Sigmoid colon (tissue), 7 donors: ENCODE data around the gene PHF21A. TPM values are rescaled to one million over a fixed set of nuclear protein-coding genes. Genes with fewer than 3 reads are reported as not detected.
A peak's percentile ranks its signal among the peaks of the same experiment; 100 is the strongest.

Experiments used
- DNase-seq: peaks from one replicate; pipeline ENCODE4 v3.0.0-alpha.2; 2019
- H3K27ac ChIP-seq, 4 donors: fragments of 200-600 bp; sonication (generic); one replicate each; pipeline ENCODE4 v1.5.1; 2016 to 2019; ENCODE audit warnings: mild to moderate bottlenecking in 1 of 4
- H3K27me3 ChIP-seq, 3 donors: fragments of 200-600 bp; sonication (generic); one replicate each; pipeline ENCODE4 v1.5.1; 2019; ENCODE audit warnings: mild to moderate bottlenecking in 1 of 3
- H3K36me3 ChIP-seq, 4 donors: fragments of 200-600 bp; sonication (generic); one replicate each; pipeline ENCODE4 v1.5.1; 2016 to 2019
- H3K4me1 ChIP-seq, 4 donors: fragments of 200-600 bp; sonication (generic); one replicate each; pipeline ENCODE4 v1.5.1; 2017 to 2019
- H3K4me3 ChIP-seq, 4 donors: fragments of 200-600 bp; sonication (generic); one replicate each; pipeline ENCODE4 v1.5.1; 2017 to 2019; ENCODE audit warnings: mild to moderate bottlenecking in 2 of 4, moderate library complexity in 1 of 4
- H3K9me3 ChIP-seq, 4 donors: fragments of 200-600 bp in 3 of 4; sonication (generic) in 3 of 4; one replicate each; pipeline versions ENCODE4 v1.5.1 to v1.6.1; 2013 to 2019
- CTCF ChIP-seq, 4 experiments: fragments of 450-650 bp in 3 of 4; fragments of 200-600 bp in 1 of 4; IDR thresholded peaks; one replicate each; pipeline ENCODE4 v1.5.1; 2016 to 2019; ENCODE audit warnings: antibody characterized with exemption in 4 of 4, mild to moderate bottlenecking in 3 of 4, moderate library complexity in 2 of 4
- EP300 ChIP-seq, 4 donors: sonication (generic); formaldehyde crosslinking; IDR thresholded peaks; one replicate each; pipeline ENCODE4 v1.6.1; 2017; ENCODE audit warnings: antibody characterized with exemption in 4 of 4
- POLR2A ChIP-seq, 2 donors: fragments of 450-650 bp; IDR thresholded peaks; one replicate each; pipeline ENCODE4 v1.6.1; 2016; ENCODE audit warnings: antibody characterized with exemption in 2 of 2, mild to moderate bottlenecking in 2 of 2, moderate library complexity in 2 of 2
- POLR2AphosphoS5 ChIP-seq, 4 donors: sonication (generic); formaldehyde crosslinking; IDR thresholded peaks; one replicate each; pipeline ENCODE4 v1.6.1; 2017; ENCODE audit warnings: antibody characterized with exemption in 4 of 4
- WGBS, 2 donors: extraction: QIAGEN DNeasy Blood & Tissue Kit; methylation state at CpG; one replicate each; pipeline ENCODE4 v1.1.7; 2013; 5-methylcytosine and 5-hydroxymethylcytosine counted together
- intact Hi-C: fragments of 100-400 bp; cut with DNase I; formaldehyde crosslinking; loops from one replicate; pipeline ENCODE4 v1.15.1; 2023
- polyA plus RNA-seq, 3 donors: library from polyadenylated mRNA; stranded (reverse); fragments of 200-250 nt; gene quantifications; one replicate each; pipeline ENCODE4 v1.2.3, GENCODE V29; 2013
- total RNA-seq, 4 donors: library from RNA; depleted of rRNA; stranded (reverse); fragments of >200 nt; gene quantifications; one replicate each; pipeline ENCODE4 v1.1.0, GENCODE V29; 2016
- donor health status: healthy with polysubstance abuse.
- donor health status: Bipolar disorder and iron deficiency.
- donor health status: healthy.

Gene PHF21A
- total and polyA plus RNA-seq, 7 donors, result 5.3 to 58.6 (median 30.3) TPM

GRCh38 chr11:45913514-45913913 is 207.7 kb downstream of the PHF21A start:
- WGBS, 2 donors, result 95 to 98% methylated on average over 19 of the region's 19 CpGs
- no peaks in the 10 kb centered on the region for H3K9me3 ChIP-seq
- H3K27ac ChIP-seq, result no peak overlapping the region
- intact Hi-C loops, result no loop called here
- DNase-seq, result no peak
- H3K36me3 ChIP-seq, result peaks cover 15 to 70% (median 41%) of the 10 kb centered on the region in 4 donors
- no peak overlapping the region for H3K4me3 ChIP-seq
- TF ChIP-seq POLR2AphosphoS5 (IDR thresholded peaks at IDR 0.05) (no peak), CTCF (IDR thresholded peaks at IDR 0.05) (no peak), POLR2A (IDR thresholded peaks at IDR 0.05) (no peak), EP300 (IDR thresholded peaks at IDR 0.05) (no peak)
- peaks cover 0 to 17% (median 13%) of the 10 kb centered on the region in 4 donors for H3K4me1 ChIP-seq
- no peaks in the 10 kb centered on the region for H3K27me3 ChIP-seq

GRCh38 chr11:45910623-45911022 is 210.6 kb downstream of the PHF21A start:
- H3K4me3 ChIP-seq, result no peak overlapping the region
- H3K27me3 ChIP-seq, result no peaks in the 10 kb centered on the region
- peaks cover 15 to 66% (median 40%) of the 10 kb centered on the region in 4 donors for H3K36me3 ChIP-seq
- TF ChIP-seq EP300 (IDR thresholded peaks at IDR 0.05) (no peak), POLR2AphosphoS5 (IDR thresholded peaks at IDR 0.05) (no peak), CTCF (IDR thresholded peaks at IDR 0.05) (no peak), POLR2A (IDR thresholded peaks at IDR 0.05) (no peak)
- H3K9me3 ChIP-seq, result no peaks in the 10 kb centered on the region
- H3K4me1 ChIP-seq, result no peaks in the 10 kb centered on the region
- WGBS, 2 donors, result 89 to 92% methylated on average over 9 of the region's 9 CpGs
- intact Hi-C loops, result no loop called here
- H3K27ac ChIP-seq, result no peak overlapping the region
- DNase-seq, result no peak

- WGBS, 2 donors, result 88 to 93% methylated on average over 32 of the region's 32 CpGs
- H3K4me3 ChIP-seq, result no peak overlapping the region
- H3K36me3 ChIP-seq, result peaks cover 15 to 62% (median 36%) of the 10 kb centered on the region in 4 donors
- H3K4me1 ChIP-seq, result no peaks in the 10 kb centered on the region
- no peak overlapping the region for H3K27ac ChIP-seq
- no peak for DNase-seq
- H3K27me3 ChIP-seq, result no peaks in the 10 kb centered on the region
- H3K9me3 ChIP-seq, result no peaks in the 10 kb centered on the region
- TF ChIP-seq CTCF (IDR thresholded peaks at IDR 0.05), result no peak
- no peak for TF ChIP-seq EP300 (IDR thresholded peaks at IDR 0.05)
- no peak for TF ChIP-seq POLR2AphosphoS5 (IDR thresholded peaks at IDR 0.05)
- no peak for TF ChIP-seq POLR2A (IDR thresholded peaks at IDR 0.05)
- intact Hi-C loops, result no loop called here
These were observed 211.4 kb downstream of the PHF21A start for GRCh38 chr11:45909594-45910475.

GRCh38 chr11:45907911-45908370 is 213.3 kb downstream of the PHF21A start:
- Histone ChIP-seq H3K4me3 (no peak overlapping the region), H3K36me3 (peaks cover under 1 to 60% (median 19%) of the 10 kb centered on the region in 4 donors), H3K27me3 (no peaks in the 10 kb centered on the region), H3K9me3 (no peaks in the 10 kb centered on the region), H3K4me1 (no peaks in the 10 kb centered on the region), H3K27ac (no peak overlapping the region)
- TF ChIP-seq POLR2A (IDR thresholded peaks at IDR 0.05) (no peak), POLR2AphosphoS5 (IDR thresholded peaks at IDR 0.05) (peak in 1 of 4 donors; percentile 3), EP300 (IDR thresholded peaks at IDR 0.05) (no peak), CTCF (IDR thresholded peaks at IDR 0.05) (no peak)
- intact Hi-C loops, result no loop called here
- 80 to 84% methylated on average over 8 of the region's 8 CpGs for WGBS, 2 donors
- DNase-seq, result peak; percentile 78
